HG03095 (cell line): Measurements from ENCODE around the gene STAC3.

ENCODE experiments used
- ATAC-seq: cut with Tn5 transposase; IDR thresholded peaks from one replicate; pipeline ENCODE4 v1.9.1; 2021; ENCODE audit warnings: moderate library complexity; ENCODE audit not compliant: unreplicated experiment

STAC3 gene

GRCh38 chr12:57255916-57256315 is 4.9 kb upstream of the STAC3 start:
- ATAC-seq: no peak

DNA sequence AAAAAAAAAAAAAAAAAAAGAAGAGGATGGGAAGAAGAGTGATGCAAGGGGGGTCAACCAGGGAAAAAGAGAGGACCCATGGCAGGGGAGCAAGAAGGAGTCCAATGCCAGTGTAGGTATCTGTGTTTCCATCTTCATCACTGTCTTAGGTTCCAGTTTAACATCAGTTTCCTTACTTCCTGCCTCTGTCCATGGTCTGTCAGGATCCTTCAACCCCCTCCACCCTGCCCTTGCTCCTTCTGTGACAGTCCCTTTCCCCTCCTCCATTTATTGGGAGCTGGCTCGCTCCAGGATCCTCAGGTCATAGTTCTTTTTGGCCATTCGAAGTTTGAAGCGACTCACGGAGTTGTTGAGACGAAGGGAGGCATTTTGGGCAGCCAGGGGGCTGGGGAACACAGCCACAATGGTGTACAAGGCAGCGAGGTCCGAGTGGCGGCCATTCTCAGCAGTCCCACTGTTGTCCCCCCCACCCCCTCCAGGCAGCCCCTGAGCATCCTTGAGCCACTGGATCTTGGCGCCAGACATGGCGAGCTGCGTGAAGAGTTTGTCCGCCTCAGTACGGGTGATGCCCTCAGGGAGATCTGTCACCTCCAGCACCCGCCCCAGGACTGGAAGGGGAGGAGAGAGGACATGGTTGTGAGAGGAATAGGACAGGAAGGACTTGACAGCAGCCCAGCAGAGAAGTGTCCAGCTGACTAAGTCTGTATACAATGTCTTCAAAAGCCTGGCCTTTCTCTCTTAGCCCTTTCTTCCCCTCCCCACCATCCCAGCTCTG is 3.7 kb upstream of the STAC3 start:
- no peak for ATAC-seq

GRCh38 chr12:57250541-57250940 is 446 bp downstream of the STAC3 start:
- no peak for ATAC-seq

GRCh38 chr12:57248934-57249742 is 1.8 kb downstream of the STAC3 start:
- ATAC-seq: no peak

DNA sequence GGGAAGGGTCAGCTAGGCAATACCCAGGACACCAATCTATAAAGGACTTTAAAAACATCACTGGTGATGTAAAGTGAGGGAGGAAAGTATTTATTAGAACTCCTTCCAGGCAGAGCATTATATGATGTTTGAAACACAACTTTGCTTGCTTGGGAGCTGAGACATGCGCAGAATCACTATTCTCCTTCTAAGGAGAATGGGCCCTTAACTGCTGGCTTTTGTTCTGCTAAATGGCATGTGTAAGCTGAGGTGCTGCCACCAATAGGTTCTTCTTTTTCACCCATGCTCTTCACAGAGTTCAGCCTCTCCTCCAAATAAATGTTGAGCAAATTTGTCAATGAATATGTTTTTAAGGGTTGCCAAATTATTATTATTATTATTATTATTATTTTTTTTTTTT is 3.9 kb downstream of the STAC3 start:
- no peak for ATAC-seq

GRCh38 chr12:57244312-57244696 is 6.7 kb downstream of the STAC3 start:
- no peak for ATAC-seq

DNA sequence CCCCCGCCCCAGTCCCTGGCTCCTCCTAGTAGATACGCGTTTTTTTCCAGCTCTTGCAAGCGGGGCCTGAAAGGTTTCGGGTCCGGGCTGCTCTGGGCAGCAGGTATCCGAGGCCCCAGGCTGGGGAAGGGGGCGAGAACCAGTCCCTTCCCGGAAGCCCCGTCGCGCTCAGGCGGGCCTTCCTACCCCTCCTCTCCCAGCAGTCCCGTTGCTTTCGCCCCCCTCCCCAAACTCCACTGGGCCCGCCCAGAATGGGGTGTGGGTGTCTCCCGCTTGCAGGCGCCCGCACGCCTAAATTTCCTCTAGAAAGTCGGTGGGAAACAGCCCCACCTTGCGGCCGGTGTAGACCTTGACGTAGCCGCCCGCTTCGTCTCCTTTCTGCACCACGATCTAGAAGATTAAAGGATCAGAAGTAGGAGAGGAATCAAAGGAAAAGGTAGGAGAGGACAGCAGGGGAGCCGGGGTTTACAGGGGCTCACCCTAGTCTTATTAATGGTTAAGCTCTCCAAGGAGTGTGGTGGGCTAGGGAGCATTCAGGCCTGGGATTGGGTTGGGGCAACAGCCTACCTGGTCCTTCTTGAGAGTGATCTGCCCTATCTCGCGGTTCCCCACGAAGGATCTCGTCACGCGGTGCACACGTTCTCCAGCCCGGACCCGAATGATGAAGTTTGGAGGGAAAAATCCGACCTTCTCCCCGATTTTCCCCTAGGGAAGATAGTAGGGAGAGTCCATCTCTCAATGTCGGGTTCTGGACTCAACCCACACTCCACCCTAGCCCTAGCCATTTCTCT is 7.3 kb downstream of the STAC3 start:
- ATAC-seq: no peak

DNA sequence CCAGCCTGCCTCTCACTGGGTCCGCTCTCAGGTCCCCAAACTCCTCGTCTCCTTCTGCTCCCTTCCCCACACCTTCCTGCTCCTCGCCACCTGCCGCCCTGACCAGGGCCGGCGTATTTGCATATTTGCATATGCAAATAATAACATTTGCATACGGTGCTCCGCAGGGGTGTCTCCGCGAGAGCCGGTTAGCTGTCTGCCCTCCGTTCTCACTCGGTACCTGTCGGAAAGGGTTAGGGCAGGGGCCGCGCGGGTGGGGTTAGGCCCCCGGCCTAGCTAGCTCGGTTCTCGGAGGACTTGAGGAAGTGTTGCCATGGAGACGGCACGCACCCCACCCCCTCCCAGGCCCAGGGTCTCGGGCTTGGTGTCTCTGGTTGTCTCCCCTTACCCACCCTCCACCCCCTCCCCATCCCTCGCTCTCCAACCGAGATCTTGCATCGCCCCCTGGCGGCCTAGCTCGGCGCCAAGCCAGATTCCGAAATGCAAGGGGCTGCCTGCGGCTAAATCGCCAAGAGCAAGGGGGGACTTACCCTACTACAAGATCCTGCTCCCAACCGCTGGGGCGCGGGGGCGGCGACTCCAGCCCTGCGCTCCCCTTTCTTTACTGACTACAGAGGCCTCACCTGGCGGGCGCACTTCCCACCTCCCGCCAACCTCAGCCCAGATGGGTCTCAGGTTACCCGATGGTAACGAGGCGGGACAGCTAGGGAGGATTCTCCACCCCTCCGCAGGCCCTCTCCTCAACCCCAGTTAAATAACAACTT is 8.1 kb downstream of the STAC3 start:
- no peak for ATAC-seq

GRCh38 chr12:57242329-57242690 is 8.7 kb downstream of the STAC3 start:
- ATAC-seq: no peak

- ATAC-seq: no peak
These were observed 9.3 kb downstream of the STAC3 start for GRCh38 chr12:57241402-57242310.

- ATAC-seq: no peak
These were observed 10.0 kb downstream of the STAC3 start for GRCh38 chr12:57240926-57241401.

GRCh38 chr12:57240066-57240921 is 10.7 kb downstream of the STAC3 start:
- no peak for ATAC-seq

GRCh38 chr12:57239587-57240065 is 11.4 kb downstream of the STAC3 start:
- ATAC-seq: no peak

DNA sequence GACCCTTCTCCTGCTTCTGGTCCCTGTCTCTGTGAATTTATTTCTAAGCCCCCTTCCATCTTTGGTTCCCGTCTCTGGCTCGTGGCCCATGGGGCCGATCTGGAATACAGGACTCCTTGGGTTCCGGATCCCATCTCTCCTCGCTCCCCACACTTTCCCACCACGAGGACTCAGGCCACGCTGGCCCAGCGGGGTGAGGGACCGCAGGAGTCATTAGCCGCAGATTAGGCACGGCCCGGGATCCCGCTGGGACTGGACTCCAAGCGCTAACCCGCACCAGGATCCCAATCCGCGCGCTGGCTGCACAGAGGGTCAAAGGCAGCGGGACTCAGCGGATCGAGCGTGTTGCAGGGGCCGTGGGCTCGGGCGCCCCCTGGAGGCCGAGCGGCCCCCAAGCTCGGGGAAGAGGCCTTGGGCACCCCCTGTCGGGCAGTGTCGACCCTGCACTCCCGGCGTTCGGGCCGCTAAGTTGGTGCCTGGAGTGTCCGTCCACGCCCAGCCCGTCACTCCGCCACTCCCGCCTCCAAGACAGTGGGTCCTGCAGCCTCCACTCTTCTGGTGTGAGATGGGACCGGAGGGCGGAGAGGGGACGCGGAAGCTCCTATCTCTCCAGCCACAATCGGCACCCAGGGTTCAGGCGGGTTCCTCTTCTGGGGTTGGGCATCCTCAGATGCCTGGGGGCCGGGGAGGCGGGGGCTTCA is 12.0 kb downstream of the STAC3 start:
- ATAC-seq: peak; percentile 45

DNA sequence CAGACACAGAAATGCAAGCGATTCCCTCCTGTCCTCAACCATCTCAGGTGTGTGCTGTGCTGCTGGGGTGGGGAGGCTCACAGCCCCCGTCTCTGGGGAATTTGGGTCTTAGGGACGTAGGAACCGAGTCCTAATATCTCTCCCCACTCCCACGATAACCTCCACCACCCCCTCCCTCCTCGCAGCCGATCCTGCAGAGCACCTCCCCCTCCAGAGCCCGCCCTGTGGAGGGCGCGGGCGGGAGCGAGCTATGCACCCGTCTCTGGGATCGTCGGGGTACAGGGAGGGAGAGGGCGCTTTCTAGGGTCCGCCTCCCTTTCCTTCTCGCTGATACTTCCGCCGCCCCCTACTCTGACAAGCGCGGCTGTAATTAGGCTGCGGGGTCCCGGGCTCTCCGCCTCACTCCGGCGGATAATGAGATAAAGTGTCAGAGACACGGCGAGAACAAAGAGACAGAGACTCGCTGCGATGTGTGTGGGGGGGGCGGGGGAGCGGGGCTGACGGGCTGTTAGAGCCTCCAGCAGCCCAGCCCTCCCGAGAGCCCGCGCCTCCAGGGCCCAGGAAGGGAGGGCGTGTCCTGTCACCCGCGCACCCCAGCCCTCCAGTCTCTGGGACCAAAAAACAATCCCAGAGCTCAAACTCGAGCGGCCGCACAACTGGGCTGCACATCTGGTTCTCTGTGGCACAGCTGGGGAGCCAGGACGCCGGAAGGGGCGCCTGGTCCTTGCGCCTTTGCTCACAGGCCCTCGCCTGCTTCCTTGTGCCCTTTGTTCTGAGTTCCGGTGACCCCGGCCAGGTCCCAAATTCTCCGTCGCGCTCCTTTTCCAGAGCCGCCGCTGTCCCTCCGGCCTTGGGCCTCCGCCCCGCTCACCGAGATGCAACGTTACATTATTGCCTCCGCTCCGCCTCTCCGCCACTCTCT is 12.8 kb downstream of the STAC3 start:
- ATAC-seq: no peak

DNA sequence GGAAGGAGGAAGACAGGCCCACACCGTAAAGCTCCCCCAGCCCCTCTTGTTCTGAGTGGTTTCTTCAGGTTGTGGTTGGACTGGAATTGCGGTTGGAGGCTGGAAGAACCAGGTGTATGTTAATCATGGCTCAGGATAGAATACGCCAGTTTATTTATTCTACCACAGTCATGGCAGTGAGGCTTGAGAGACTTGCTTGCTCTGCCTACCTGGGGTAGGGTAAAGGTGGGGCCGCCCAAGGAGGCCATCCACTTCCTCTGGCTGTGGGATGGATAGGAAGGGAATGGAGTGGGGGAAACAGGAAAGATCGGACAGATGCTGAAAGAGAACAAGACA is 13.4 kb downstream of the STAC3 start:
- no peak for ATAC-seq
